ENCODE measurements around the gene SLC37A4.

DNA sequence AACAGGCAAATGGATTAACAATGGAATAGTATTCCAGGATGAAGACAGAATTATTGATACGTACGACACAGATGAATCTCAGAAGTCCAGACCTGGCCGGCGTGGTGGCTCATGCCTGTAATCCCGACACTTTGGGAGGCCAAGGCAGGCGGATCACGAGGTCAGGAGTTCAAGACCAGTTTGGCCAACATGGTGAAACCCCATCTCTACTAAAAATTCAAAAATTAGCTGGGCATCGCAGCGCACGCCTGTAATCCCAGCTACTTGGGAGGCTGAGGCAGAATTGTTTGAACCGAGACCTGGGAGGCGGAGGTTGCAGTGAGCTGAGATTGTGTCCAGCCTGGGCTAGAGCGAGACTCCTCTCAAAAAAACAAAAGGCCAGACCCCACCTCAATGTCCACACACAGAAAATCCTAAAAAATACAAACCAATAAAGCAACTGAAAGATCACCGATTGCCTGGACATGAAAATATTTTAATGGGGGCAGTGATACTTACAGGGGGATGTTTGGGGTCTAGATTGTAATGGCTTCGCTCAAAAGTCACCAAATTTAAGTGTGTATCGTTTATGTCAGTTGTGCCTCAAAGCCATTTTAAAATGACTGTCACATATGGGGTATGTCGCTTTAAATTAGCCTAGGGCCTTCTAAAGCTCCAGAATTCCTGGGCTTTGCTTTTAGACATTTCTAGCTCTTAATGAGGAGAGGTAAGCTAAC lies 16.3 kb downstream of the SLC37A4 start:
- no peak for TF ChIP-seq CTCF (IDR thresholded peaks at IDR 0.05; ENCODE audit: insufficient read depth, low read length, poor library complexity, severe bottlenecking)
- TF ChIP-seq EZH2phosphoT487 (conservative IDR thresholded peaks at IDR 0.05; ENCODE audit: low read length) = no peak
